ENCODE data around the gene NR3C1.

DNA sequence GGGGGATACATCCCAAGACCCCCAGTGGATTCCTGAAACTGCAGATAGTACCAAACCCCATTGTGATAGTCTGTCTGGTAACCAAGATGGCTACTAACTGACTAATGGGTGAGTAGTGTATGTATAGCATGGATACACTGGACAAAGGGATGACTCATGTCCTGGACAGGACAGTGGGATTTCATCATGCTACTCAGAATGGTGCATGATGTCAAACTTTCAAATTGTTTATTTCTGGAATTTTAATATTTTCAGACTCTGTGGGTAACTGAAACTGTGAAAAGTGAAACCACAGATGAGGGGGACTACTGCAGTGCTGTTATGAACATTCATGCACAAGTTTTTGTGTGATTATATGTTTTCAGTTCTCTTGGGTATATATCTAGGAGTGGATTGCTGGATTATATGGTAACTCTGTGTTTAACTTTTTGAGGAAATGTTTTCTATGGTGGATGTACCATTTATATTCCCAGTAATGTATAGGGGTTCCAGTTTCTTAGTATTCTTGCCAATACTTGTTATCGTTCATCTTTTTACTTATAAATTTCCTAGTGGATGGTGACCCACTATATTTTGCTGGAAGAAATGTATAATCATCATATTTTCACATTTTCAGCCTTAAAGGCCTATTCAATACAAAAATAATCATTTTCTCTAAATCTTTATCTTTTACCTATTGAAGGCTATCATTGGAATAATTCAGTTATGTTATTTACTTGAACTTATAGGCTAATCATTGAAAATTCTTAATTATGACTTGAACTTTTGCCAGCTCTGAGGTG is 140.9 kb downstream of the NR3C1 start:
- TF ChIP-seq POLR2AphosphoS5 (IDR thresholded peaks at IDR 0.05; ENCODE audit: low read depth, low read length) (no peak), PAX5 (IDR thresholded peaks at IDR 0.05; ENCODE audit: insufficient read depth, low read length, severe bottlenecking) (no peak)

Data from GM12891 (cell line).